Bronchial epithelial cell (primary cell): Measurements from ENCODE around the gene SLFN12L. TPM values are rescaled to one million over a fixed set of nuclear protein-coding genes. Genes with fewer than 3 reads are reported as not detected.
"Not testable (repeated sequence)": the region's sequence is repeated elsewhere in the genome, so short reads cannot be mapped to it uniquely, and the experiment has no call there.

Experiments
- DNase-seq: peaks from one replicate; pipeline ENCODE4 v3.0.0-alpha.2; 2010; ENCODE audit warnings: low read depth
- FAIRE-seq: peaks from 2 replicates; lab custom pipeline; 2011; peaks lifted over from hg19 to GRCh38; lab: Jason Lieb, UNC
- H3K27me3 ChIP-seq: 2 replicates; pipeline ENCODE4 v1.5.1; 2011; ENCODE audit warnings: low read length; ENCODE audit not compliant: control insufficient read depth, insufficient read depth
- H3K36me3 ChIP-seq: 2 replicates; pipeline ENCODE4 v1.5.1; 2011; ENCODE audit warnings: low read length; ENCODE audit not compliant: control insufficient read depth, insufficient read depth
- H3K4me3 ChIP-seq: 2 replicates; pipeline ENCODE4 v1.5.1; 2011; ENCODE audit warnings: mild to moderate bottlenecking, low read depth, low read length, control low read depth
- CTCF ChIP-seq: IDR thresholded peaks from 2 replicates; pipeline ENCODE4 v1.5.1; 2011; ENCODE audit warnings: mild to moderate bottlenecking, moderate library complexity, low read length, control low read depth, inconsistent platforms; ENCODE audit not compliant: insufficient read depth, severe bottlenecking
- total RNA-seq: library from RNA; depleted of rRNA; stranded (reverse); fragments of >200 nt; gene quantifications from 2 replicates; pipeline ENCODE4 v1.2.1, GENCODE V29; 2014

SLFN12L gene
- total RNA-seq, 1 donor from 2014 or later, result under 0.01 TPM

- TF ChIP-seq CTCF, result no peak
- FAIRE-seq (no peak), DNase-seq (no peak)
- Histone ChIP-seq H3K4me3 (no peak overlapping the region), H3K36me3 (no peaks in the 10 kb centered on the region), H3K27me3 (peaks cover 2% of the 10 kb centered on the region)
These were observed 69.0 kb downstream of the SLFN12L start for GRCh38 chr17:35468475-35468874.

GRCh38 chr17:35467824-35468223 lies 69.7 kb downstream of the SLFN12L start:
- H3K36me3 ChIP-seq, result no peaks in the 10 kb centered on the region
- H3K4me3 ChIP-seq, result no peak overlapping the region
- TF ChIP-seq CTCF, result no peak
- DNase-seq (no peak), FAIRE-seq (no peak)
- H3K27me3 ChIP-seq, result peaks cover 2% of the 10 kb centered on the region

- no peak for FAIRE-seq
- DNase-seq, result peak; percentile 23
- Histone ChIP-seq H3K27me3 (no peaks in the 10 kb centered on the region), H3K4me3 (peak overlapping the region; percentile 25), H3K36me3 (no peaks in the 10 kb centered on the region)
- no peak for TF ChIP-seq CTCF
These were observed 77.1 kb downstream of the SLFN12L start for GRCh38 chr17:35460354-35460851.

- H3K4me3 ChIP-seq, H3K36me3 ChIP-seq, DNase-seq, FAIRE-seq: not testable (repeated sequence)
- peaks cover 11% of the 10 kb centered on the region for H3K27me3 ChIP-seq
These were observed 83.4 kb downstream of the SLFN12L start for GRCh38 chr17:35454035-35454434.

- TF ChIP-seq CTCF, result no peak
- FAIRE-seq (no peak), DNase-seq (no peak)
- Histone ChIP-seq H3K4me3 (no peak overlapping the region), H3K27me3 (peaks cover 13% of the 10 kb centered on the region), H3K36me3 (no peaks in the 10 kb centered on the region)
These were observed 84.3 kb downstream of the SLFN12L start for GRCh38 chr17:35453171-35453570.

- Histone ChIP-seq H3K4me3 (no peak overlapping the region), H3K27me3 (peaks cover 13% of the 10 kb centered on the region), H3K36me3 (no peaks in the 10 kb centered on the region)
- FAIRE-seq, result no peak
- no peak for DNase-seq
- no peak for TF ChIP-seq CTCF
These were observed 88.0 kb downstream of the SLFN12L start for GRCh38 chr17:35449371-35449931.
